ENCODE results near the gene PPP1R14C. TPM values are rescaled to one million over a fixed set of nuclear protein-coding genes. Genes with fewer than 3 reads are reported as not detected.

The PPP1R14C gene
- total RNA-seq, 1 donor, result 2.1 TPM

GRCh38 chr6:150286912-150287311 lies 144.1 kb downstream of the PPP1R14C start:
- no peak for DNase-seq (ENCODE audit: low read depth)
- no peak overlapping the region for H3K4me3 ChIP-seq (ENCODE audit: low read depth, low read length)
- no peak for TF ChIP-seq CTCF (IDR thresholded peaks at IDR 0.05; ENCODE audit: insufficient read depth, low read length)

- H3K4me3 ChIP-seq (ENCODE audit: low read depth, low read length), result no peak overlapping the region
- DNase-seq (ENCODE audit: low read depth), result no peak
- TF ChIP-seq CTCF (IDR thresholded peaks at IDR 0.05; ENCODE audit: insufficient read depth, low read length), result no peak
These were observed 145.6 kb downstream of the PPP1R14C start for GRCh38 chr6:150288456-150288855.

GRCh38 chr6:150289454-150290071 lies 146.7 kb downstream of the PPP1R14C start:
- no peak for DNase-seq (ENCODE audit: low read depth)
- no peak overlapping the region for H3K4me3 ChIP-seq (ENCODE audit: low read depth, low read length)
- no peak for TF ChIP-seq CTCF (IDR thresholded peaks at IDR 0.05; ENCODE audit: insufficient read depth, low read length)

- TF ChIP-seq CTCF (IDR thresholded peaks at IDR 0.05; ENCODE audit: insufficient read depth, low read length), result no peak
- peak; percentile 60 for DNase-seq (ENCODE audit: low read depth)
- no peak overlapping the region for H3K4me3 ChIP-seq (ENCODE audit: low read depth, low read length)
These were observed 147.6 kb downstream of the PPP1R14C start for GRCh38 chr6:150290429-150290828.

- DNase-seq (ENCODE audit: low read depth), result no peak
- TF ChIP-seq CTCF (IDR thresholded peaks at IDR 0.05; ENCODE audit: insufficient read depth, low read length), result no peak
- H3K4me3 ChIP-seq (ENCODE audit: low read depth, low read length), result no peak overlapping the region
These were observed 149.3 kb downstream of the PPP1R14C start for GRCh38 chr6:150291968-150292710.

GRCh38 chr6:150293019-150293418 lies 150.2 kb downstream of the PPP1R14C start:
- TF ChIP-seq CTCF (IDR thresholded peaks at IDR 0.05; ENCODE audit: insufficient read depth, low read length), result no peak
- DNase-seq (ENCODE audit: low read depth), result no peak
- H3K4me3 ChIP-seq (ENCODE audit: low read depth, low read length), result no peak overlapping the region

Measured in fibroblast of the aortic adventitia (primary cell).